ENCODE results near the gene AATK. TPM values are rescaled to one million over a fixed set of nuclear protein-coding genes. Genes with fewer than 3 reads are reported as not detected.
"Not testable (repeated sequence)": the region's sequence is repeated elsewhere in the genome, so short reads cannot be mapped to it uniquely, and the experiment has no call there.

Gene AATK
- total and polyA plus RNA-seq, 8 donors = 13.3 to 48.5 (median 19.4) TPM

GRCh38 chr17:81154961-81155360 is 11.1 kb downstream of the AATK start:
- DNase-seq (peak in 1 of 4 donors; percentile 82), ATAC-seq (no peak)
- intact Hi-C loops (cut with DNase I) = no loop called here

DNA sequence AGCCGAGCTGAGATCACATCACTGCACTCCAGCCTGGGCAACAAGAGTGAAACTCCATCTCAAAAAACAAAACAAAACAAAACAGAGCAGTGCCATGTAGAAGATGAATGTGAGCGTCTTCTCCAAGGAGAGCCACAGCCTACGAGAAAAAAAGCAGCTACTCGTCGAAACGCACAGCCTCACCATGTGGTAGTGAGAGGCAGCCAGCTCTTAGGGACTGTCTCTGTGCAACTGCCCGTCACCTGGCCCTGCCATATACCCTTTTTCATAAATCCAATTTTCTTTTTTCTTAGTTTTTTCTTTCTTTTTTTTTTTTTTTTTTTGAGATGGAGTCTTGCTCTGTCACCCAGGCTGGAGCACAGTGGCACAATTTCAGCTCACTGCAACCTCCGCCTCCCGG is 12.0 kb downstream of the AATK start:
- H3K9me3 ChIP-seq; DNase-seq; intact Hi-C loops (cut with DNase I); ATAC-seq; H3K36me3 ChIP-seq; H3K27me3 ChIP-seq; H3K4me3 ChIP-seq: not testable (repeated sequence)
- Histone ChIP-seq H3K4me1 (peaks cover 0 to 56% of the 10 kb centered on the region in 2 donors), H3K27ac (peak overlapping the region in 1 of 2 donors; percentile 84)

More at GRCh38 chr17:81154961-81155360, 11.1 kb downstream of the AATK start:
- Histone ChIP-seq H3K4me3 (no peak overlapping the region), H3K9me3 (no peaks in the 10 kb centered on the region), H3K4me1 (peaks cover 0 to 56% of the 10 kb centered on the region in 2 donors), H3K36me3 (no peaks in the 10 kb centered on the region), H3K27me3 (no peaks in the 10 kb centered on the region), H3K27ac (peak overlapping the region in 1 of 2 donors; percentile 45)
- TF ChIP-seq, protein P1, sequence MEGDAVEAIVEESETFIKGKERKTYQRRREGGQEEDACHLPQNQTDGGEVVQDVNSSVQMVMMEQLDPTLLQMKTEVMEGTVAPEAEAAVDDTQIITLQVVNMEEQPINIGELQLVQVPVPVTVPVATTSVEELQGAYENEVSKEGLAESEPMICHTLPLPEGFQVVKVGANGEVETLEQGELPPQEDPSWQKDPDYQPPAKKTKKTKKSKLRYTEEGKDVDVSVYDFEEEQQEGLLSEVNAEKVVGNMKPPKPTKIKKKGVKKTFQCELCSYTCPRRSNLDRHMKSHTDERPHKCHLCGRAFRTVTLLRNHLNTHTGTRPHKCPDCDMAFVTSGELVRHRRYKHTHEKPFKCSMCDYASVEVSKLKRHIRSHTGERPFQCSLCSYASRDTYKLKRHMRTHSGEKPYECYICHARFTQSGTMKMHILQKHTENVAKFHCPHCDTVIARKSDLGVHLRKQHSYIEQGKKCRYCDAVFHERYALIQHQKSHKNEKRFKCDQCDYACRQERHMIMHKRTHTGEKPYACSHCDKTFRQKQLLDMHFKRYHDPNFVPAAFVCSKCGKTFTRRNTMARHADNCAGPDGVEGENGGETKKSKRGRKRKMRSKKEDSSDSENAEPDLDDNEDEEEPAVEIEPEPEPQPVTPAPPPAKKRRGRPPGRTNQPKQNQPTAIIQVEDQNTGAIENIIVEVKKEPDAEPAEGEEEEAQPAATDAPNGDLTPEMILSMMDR (IDR thresholded peaks at IDR 0.05) = no peak

DNA sequence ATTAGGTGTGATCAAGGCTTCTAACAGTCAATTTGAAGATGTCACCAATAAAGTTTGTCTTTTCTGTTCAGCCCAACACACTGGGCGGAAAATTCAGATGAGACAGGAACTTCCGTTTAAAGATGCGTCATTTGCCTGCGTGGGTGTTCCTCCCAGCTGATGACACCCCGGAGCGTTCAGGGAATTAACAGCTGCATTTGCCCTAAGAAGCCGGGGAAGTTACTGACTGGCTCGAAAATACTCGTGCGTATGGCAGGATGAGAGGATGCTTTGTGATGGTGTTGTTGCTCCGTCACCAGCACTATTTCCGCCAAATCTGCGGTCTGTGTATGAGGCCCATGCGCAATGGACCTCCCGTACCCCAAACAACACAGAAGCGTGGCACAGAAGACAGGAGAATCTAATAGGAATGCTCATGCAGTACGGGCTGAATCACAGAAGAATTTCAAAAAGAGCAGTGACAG is 12.6 kb downstream of the AATK start:
- Histone ChIP-seq H3K4me3 (no peak overlapping the region), H3K27ac (peak overlapping the region; percentile 26 to 84), H3K4me1 (peaks cover 0 to 55% of the 10 kb centered on the region in 2 donors), H3K36me3 (no peaks in the 10 kb centered on the region), H3K9me3 (no peaks in the 10 kb centered on the region), H3K27me3 (no peaks in the 10 kb centered on the region)
- TF ChIP-seq, protein P1 (IDR thresholded peaks at IDR 0.05) = no peak
- ATAC-seq = peak; percentile 27
- peak in 1 of 4 donors; percentile 24 for DNase-seq
- intact Hi-C loops (cut with DNase I) = no loop called here

DNA sequence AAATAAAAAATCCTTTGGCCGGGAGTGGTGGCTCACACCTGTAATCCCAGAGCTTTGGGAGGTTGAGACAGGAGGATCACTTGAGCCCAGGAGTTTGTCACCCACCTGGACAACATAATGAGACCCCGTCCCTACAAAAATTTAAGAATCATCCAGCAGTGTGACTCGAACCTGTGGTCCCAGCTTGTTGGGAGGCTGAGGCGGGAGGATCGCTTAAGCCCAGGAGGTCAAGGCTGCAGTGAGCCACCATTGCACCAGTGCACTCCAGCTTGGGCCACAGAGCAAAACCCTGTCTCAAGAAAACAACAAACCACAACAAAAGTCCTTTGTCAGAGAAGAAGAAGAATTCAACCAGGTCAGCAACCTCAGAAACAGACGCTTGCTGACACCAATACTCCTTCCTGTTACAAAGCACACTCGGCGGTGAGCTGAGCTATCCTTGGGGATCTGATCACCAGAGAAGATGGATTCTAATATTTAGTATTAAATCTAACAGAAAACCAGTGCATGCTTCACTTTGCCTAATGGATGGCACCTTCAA is 13.7 kb downstream of the AATK start:
- DNase-seq = peak in 1 of 4 donors; percentile 43
- TF ChIP-seq, protein P1 (IDR thresholded peaks at IDR 0.05) = no peak
- ATAC-seq = no peak
- Histone ChIP-seq H3K4me1 (peaks cover 0 to 55% of the 10 kb centered on the region in 2 donors), H3K27me3 (no peaks in the 10 kb centered on the region), H3K27ac (peak overlapping the region in 1 of 2 donors; percentile 84), H3K9me3 (no peaks in the 10 kb centered on the region), H3K4me3 (no peak overlapping the region), H3K36me3 (no peaks in the 10 kb centered on the region)
- intact Hi-C loops (cut with DNase I) = no loop called here

DNA sequence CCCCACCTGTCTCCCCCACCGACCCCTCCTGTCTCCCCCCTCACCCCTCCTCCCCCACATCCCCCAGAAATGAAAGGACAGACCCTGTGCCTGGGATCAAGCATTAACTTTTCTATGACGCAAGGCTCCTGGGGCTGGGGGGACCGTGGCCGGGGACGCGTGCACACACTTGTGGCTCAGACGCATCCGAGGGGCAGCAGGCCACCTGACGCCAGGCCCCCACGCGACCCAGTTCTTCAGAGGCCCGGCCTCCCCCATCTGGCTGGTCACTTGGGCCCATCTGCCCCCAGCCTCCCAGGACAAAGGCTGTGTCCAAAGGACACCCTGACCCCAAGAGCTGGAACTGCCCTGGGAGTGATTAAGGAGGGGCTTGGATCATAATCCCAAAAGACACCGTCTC is 14.7 kb downstream of the AATK start:
- DNase-seq (peak in 1 of 4 donors; percentile 68), ATAC-seq (no peak)
- Histone ChIP-seq H3K4me1 (peaks cover 0 to 55% of the 10 kb centered on the region in 2 donors), H3K27me3 (no peaks in the 10 kb centered on the region), H3K9me3 (no peaks in the 10 kb centered on the region), H3K27ac (peak overlapping the region in 1 of 2 donors; percentile 84), H3K4me3 (no peak overlapping the region), H3K36me3 (no peaks in the 10 kb centered on the region)
- intact Hi-C loops (cut with DNase I) = no loop called here
- TF ChIP-seq, protein P1 (IDR thresholded peaks at IDR 0.05) = no peak

Data from left lung (tissue), 10 donors.